Measurements from ENCODE around the gene ZNF138. TPM values are rescaled to one million over a fixed set of nuclear protein-coding genes. Genes with fewer than 3 reads are reported as not detected.
"Not testable (repeated sequence)": the region's sequence is repeated elsewhere in the genome, so short reads cannot be mapped to it uniquely, and the experiment has no call there.

The ZNF138 gene
- 1 to 10 TPM; 5.1 to 6.6 (median 5.9) TPM for total RNA-seq
- 4.5 TPM for polyA plus RNA-seq
- long read RNA-seq, donor 1, partial matches to known transcripts: 1 of 16 reads
- long read RNA-seq, donor 1, other reads (novel, unspliced or antisense): 11 of 16 reads
- long read RNA-seq, donor 2, partial matches to known transcripts: 0 of 2 reads
- long read RNA-seq, donor 2, other reads (novel, unspliced or antisense): 0 of 2 reads
- long read RNA-seq, donor 3, transcript ZNF138-203 (2 exons, 2,308 nt): major isoform, 8 of 36 reads
- long read RNA-seq, donor 3, transcript ZNF138-205 (3 exons, 1,066 nt): major isoform, 8 of 36 reads
- long read RNA-seq, donor 3, transcript ZNF138-201 (4 exons, 1,141 nt): minor isoform, 5 of 36 reads
- long read RNA-seq, donor 3, partial matches to known transcripts: 1 of 36 reads
- long read RNA-seq, donor 3, other reads (novel, unspliced or antisense): 14 of 36 reads
- long read RNA-seq, donor 4, partial matches to known transcripts: 0 of 5 reads
- long read RNA-seq, donor 4, other reads (novel, unspliced or antisense): 2 of 5 reads

- WGBS: 0% methylated on average over 32 of the region's 32 CpGs
- intact Hi-C loops (cut with DNase I): no loop called here
- peak; percentile 97 to 98 (median 97) for DNase-seq
Observed at GRCh38 chr7:64794171-64794844, at the start of gene ZNF138. ZNF138 (plus strand) TSS chr7:64794428; CDS start chr7:64794569, 141 bp downstream.

GRCh38 chr7:64744680-64745079, 49.5 kb upstream of the ZNF138 start:
- ATAC-seq: no peak
- Histone ChIP-seq H3K4me1 (ENCODE audit: control insufficient read depth, insufficient read depth, low read length) (no peaks in the 10 kb centered on the region), H3K27me3 (ENCODE audit: control insufficient read depth, insufficient read depth) (no peaks in the 10 kb centered on the region), H3K27ac (ENCODE audit: low read length) (no peak overlapping the region), H3K9me3 (ENCODE audit: control insufficient read depth, low read length) (no peaks in the 10 kb centered on the region), H3K4me3 (ENCODE audit: low read length) (no peak overlapping the region)
- WGBS: 85% methylated on average over 4 of the region's 4 CpGs
- intact Hi-C loops (cut with DNase I): no loop called here
- DNase-seq: no peak

More at GRCh38 chr7:64794171-64794844, at the start of gene ZNF138:
- H3K27ac ChIP-seq (ENCODE audit: low read length): peak within 1 kb of the TSS; percentile 34
- no peaks in the 10 kb centered on the region for H3K27me3 ChIP-seq (ENCODE audit: control insufficient read depth, insufficient read depth)
- H3K4me1 ChIP-seq (ENCODE audit: control insufficient read depth, insufficient read depth, low read length): no peaks in the 10 kb centered on the region
- peak within 1 kb of the TSS; percentile 84 for H3K4me3 ChIP-seq (ENCODE audit: low read length)
- H3K9me3 ChIP-seq (ENCODE audit: control insufficient read depth, low read length): no peaks in the 10 kb centered on the region
- peak; percentile 100 for ATAC-seq

GRCh38 chr7:64747802-64748201, 46.4 kb upstream of the ZNF138 start:
- no peaks in the 10 kb centered on the region for H3K9me3 ChIP-seq (ENCODE audit: control insufficient read depth, low read length)
- intact Hi-C loops (cut with DNase I): no loop called here
- no peak overlapping the region for H3K4me3 ChIP-seq (ENCODE audit: low read length)
- no peak for DNase-seq
- no peak overlapping the region for H3K27ac ChIP-seq (ENCODE audit: low read length)
- ATAC-seq: no peak
- H3K4me1 ChIP-seq (ENCODE audit: control insufficient read depth, insufficient read depth, low read length): no peaks in the 10 kb centered on the region
- no peaks in the 10 kb centered on the region for H3K27me3 ChIP-seq (ENCODE audit: control insufficient read depth, insufficient read depth)

DNA sequence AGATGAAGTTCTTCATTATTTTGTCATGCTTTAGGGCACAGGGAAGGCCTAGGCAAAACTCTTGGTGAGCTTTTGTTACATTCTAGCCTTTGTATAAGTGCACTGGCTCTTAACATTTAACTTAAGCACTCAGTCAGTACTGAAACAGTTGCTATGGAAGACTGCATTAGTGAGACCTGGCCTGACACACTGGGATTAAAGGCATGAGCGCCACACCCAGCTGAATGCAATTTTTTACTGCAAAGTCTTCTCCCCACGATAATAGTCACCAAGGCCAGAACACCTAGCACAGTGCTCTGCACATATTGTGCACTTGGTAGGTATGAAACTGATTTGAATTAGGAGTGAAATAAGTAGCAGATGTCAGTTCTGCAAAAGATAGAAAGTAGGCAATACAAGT, 41.2 kb upstream of the ZNF138 start:
- DNase-seq (no peak), ATAC-seq (no peak)
- H3K27me3 ChIP-seq (ENCODE audit: control insufficient read depth, insufficient read depth): no peaks in the 10 kb centered on the region
- no peak overlapping the region for H3K4me3 ChIP-seq (ENCODE audit: low read length)
- WGBS: 82% methylated on average over 2 of the region's 2 CpGs
- H3K9me3 ChIP-seq (ENCODE audit: control insufficient read depth, low read length): no peaks in the 10 kb centered on the region
- no peaks in the 10 kb centered on the region for H3K4me1 ChIP-seq (ENCODE audit: control insufficient read depth, insufficient read depth, low read length)
- intact Hi-C loops (cut with DNase I): no loop called here
- no peak overlapping the region for H3K27ac ChIP-seq (ENCODE audit: low read length)

- intact Hi-C loops (cut with DNase I): no loop called here
- no peaks in the 10 kb centered on the region for H3K9me3 ChIP-seq (ENCODE audit: control insufficient read depth, low read length)
- H3K4me3 ChIP-seq (ENCODE audit: low read length): no peak overlapping the region
- no peaks in the 10 kb centered on the region for H3K27me3 ChIP-seq (ENCODE audit: control insufficient read depth, insufficient read depth)
- no peaks in the 10 kb centered on the region for H3K4me1 ChIP-seq (ENCODE audit: control insufficient read depth, insufficient read depth, low read length)
- no peak for DNase-seq
- WGBS: 84% methylated on average over 3 of the region's 3 CpGs
- ATAC-seq: no peak
- H3K27ac ChIP-seq (ENCODE audit: low read length): no peak overlapping the region
Observed at GRCh38 chr7:64755865-64756264, 38.4 kb upstream of the ZNF138 start.

GRCh38 chr7:64758151-64758550, 36.1 kb upstream of the ZNF138 start:
- Histone ChIP-seq H3K9me3 (ENCODE audit: control insufficient read depth, low read length) (no peaks in the 10 kb centered on the region), H3K4me1 (ENCODE audit: control insufficient read depth, insufficient read depth, low read length) (no peaks in the 10 kb centered on the region), H3K27me3 (ENCODE audit: control insufficient read depth, insufficient read depth) (no peaks in the 10 kb centered on the region), H3K4me3 (ENCODE audit: low read length) (no peak overlapping the region), H3K27ac (ENCODE audit: low read length) (no peak overlapping the region)
- DNase-seq (no peak), ATAC-seq (no peak)
- intact Hi-C loops (cut with DNase I): no loop called here
- WGBS: 71% methylated on average over 3 of the region's 3 CpGs

- no peak overlapping the region for H3K27ac ChIP-seq (ENCODE audit: low read length)
- no peak for ATAC-seq
- no peak overlapping the region for H3K4me3 ChIP-seq (ENCODE audit: low read length)
- H3K9me3 ChIP-seq (ENCODE audit: control insufficient read depth, low read length): no peaks in the 10 kb centered on the region
- H3K27me3 ChIP-seq (ENCODE audit: control insufficient read depth, insufficient read depth): no peaks in the 10 kb centered on the region
- no peaks in the 10 kb centered on the region for H3K4me1 ChIP-seq (ENCODE audit: control insufficient read depth, insufficient read depth, low read length)
- DNase-seq: no peak
- intact Hi-C loops (cut with DNase I): no loop called here
Observed at GRCh38 chr7:64768824-64769223, 25.4 kb upstream of the ZNF138 start.

DNA sequence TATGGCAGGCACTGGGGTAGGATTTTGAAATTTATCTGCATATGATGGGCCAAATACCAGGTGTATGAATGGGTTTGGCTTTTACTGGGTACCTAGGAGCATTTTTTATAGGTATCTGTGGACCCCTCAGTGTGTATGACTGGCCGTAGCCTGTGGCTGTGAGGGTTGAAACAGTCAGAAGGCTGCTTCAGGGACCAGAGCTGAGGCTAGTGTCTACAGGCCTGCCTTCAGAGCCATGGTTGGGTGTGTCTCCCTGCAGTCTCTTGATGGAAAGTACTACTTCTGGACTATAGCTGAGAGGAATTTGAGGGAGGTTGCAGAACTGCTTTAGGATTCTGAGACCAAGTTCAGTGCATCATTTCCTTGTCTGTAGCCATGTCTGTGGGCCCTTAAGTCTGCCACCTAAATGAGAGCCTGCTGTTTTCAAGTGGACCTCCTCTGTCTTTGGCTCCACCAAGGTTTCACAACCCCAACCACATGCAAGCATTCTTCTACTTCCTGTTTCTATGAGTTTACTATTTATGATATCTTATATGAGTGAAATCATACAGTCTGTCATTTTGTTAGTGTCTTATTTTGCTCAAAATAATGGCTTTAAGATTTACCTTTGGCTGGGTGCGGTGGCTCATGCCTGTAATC, 19.9 kb upstream of the ZNF138 start:
- Histone ChIP-seq H3K27ac (ENCODE audit: low read length) (no peak overlapping the region), H3K4me1 (ENCODE audit: control insufficient read depth, insufficient read depth, low read length) (no peaks in the 10 kb centered on the region), H3K27me3 (ENCODE audit: control insufficient read depth, insufficient read depth) (no peaks in the 10 kb centered on the region), H3K4me3 (ENCODE audit: low read length) (no peak overlapping the region), H3K9me3 (ENCODE audit: control insufficient read depth, low read length) (no peaks in the 10 kb centered on the region)
- 87% methylated on average over 2 of the region's 2 CpGs for WGBS
- intact Hi-C loops (cut with DNase I): no loop called here
- DNase-seq (no peak), ATAC-seq (no peak)

GRCh38 chr7:64775289-64775688, 18.9 kb upstream of the ZNF138 start:
- intact Hi-C loops (cut with DNase I): no loop called here
- ATAC-seq (no peak), DNase-seq (no peak)
- Histone ChIP-seq H3K27ac (ENCODE audit: low read length) (no peak overlapping the region), H3K4me1 (ENCODE audit: control insufficient read depth, insufficient read depth, low read length) (no peaks in the 10 kb centered on the region), H3K27me3 (ENCODE audit: control insufficient read depth, insufficient read depth) (no peaks in the 10 kb centered on the region), H3K4me3 (ENCODE audit: low read length) (no peak overlapping the region), H3K9me3 (ENCODE audit: control insufficient read depth, low read length) (no peaks in the 10 kb centered on the region)
- 73% methylated on average over 3 of the region's 3 CpGs for WGBS

- intact Hi-C loops (cut with DNase I); H3K9me3 ChIP-seq (ENCODE audit: control insufficient read depth, low read length); H3K4me1 ChIP-seq (ENCODE audit: control insufficient read depth, insufficient read depth, low read length); ATAC-seq; H3K4me3 ChIP-seq (ENCODE audit: low read length); H3K27ac ChIP-seq (ENCODE audit: low read length); H3K27me3 ChIP-seq (ENCODE audit: control insufficient read depth, insufficient read depth): not testable (repeated sequence)
- 85% methylated on average over 22 of the region's 23 CpGs for WGBS
- DNase-seq: peak in 1 of 3 donors; percentile 58
Observed at GRCh38 chr7:64784842-64785241, 9.4 kb upstream of the ZNF138 start.

DNA sequence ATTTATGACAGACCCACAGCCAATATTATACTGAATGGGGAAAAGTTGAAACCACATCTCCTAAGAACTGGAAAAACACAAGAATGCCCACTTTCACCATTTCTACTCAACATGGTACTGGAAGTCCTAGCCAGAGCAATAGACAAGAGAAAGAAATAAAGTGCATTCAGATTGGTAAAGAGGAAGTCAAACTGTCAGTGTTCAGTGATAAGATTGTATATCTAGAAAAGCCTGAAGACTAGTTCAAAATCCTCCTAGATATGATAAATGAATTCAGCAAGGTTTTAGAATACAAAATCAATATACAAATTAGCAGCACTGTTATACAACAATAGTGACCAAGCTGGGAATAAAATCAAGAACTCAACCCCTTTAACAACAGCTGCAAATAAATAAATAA, 6.9 kb upstream of the ZNF138 start:
- Histone ChIP-seq H3K27ac (ENCODE audit: low read length) (no peak overlapping the region), H3K27me3 (ENCODE audit: control insufficient read depth, insufficient read depth) (no peaks in the 10 kb centered on the region), H3K9me3 (ENCODE audit: control insufficient read depth, low read length) (no peaks in the 10 kb centered on the region), H3K4me3 (ENCODE audit: low read length) (no peak overlapping the region), H3K4me1 (ENCODE audit: control insufficient read depth, insufficient read depth, low read length) (no peaks in the 10 kb centered on the region)
- no peak for DNase-seq
- no peak for ATAC-seq
- intact Hi-C loops (cut with DNase I): no loop called here

Measured in right cardiac atrium (tissue), 5 donors.